DND-41 (cell line): ENCODE results near the gene AFAP1L1.

Source experiments
- ATAC-seq: fragments of 200-7000 bp; cut with Tn5 transposase; 3 replicates; pipeline ENCODE4 v1.9.1; 2021; ENCODE audit warnings: low read depth; ENCODE audit not compliant: insufficient read depth
- DNase-seq: peaks from one replicate; pipeline ENCODE4 v3.0.0-alpha.2; 2020
- H2AFZ ChIP-seq: 2 replicates; pipeline ENCODE4 v1.6.0; 2012; ENCODE audit warnings: low read depth, low read length
- H3K27ac ChIP-seq: 2 replicates; pipeline ENCODE4 v1.5.1; 2012; ENCODE audit warnings: low read length, inconsistent platforms
- H3K27me3 ChIP-seq: fragments of 200-600 bp; sonication (generic); 2 replicates; pipeline ENCODE4 v1.6.0; 2012; ENCODE audit warnings: low read length, mild to moderate bottlenecking, inconsistent platforms; ENCODE audit not compliant: insufficient read depth, poor library complexity
- H3K36me3 ChIP-seq: 2 replicates; pipeline ENCODE4 v1.5.1; 2012; ENCODE audit warnings: low read length, inconsistent platforms; ENCODE audit not compliant: insufficient read depth
- H3K4me1 ChIP-seq: 2 replicates; pipeline ENCODE4 v1.5.1; 2012; ENCODE audit warnings: mild to moderate bottlenecking, low read length; ENCODE audit not compliant: insufficient read depth
- H3K4me2 ChIP-seq: 2 replicates; pipeline ENCODE4 v1.6.0; 2012; ENCODE audit warnings: mild to moderate bottlenecking, moderate library complexity, low read length, inconsistent platforms; ENCODE audit not compliant: insufficient read depth
- H3K4me3 ChIP-seq, 2 experiments: fragments of 200-600 bp in 1 of 2; shearing (Covaris generic) in 1 of 2; 2 replicates each; pipeline ENCODE4 v1.5.1; 2012 to 2016; ENCODE audit warnings: inconsistent platforms in 2 of 2, low read length in 2 of 2, mild to moderate bottlenecking in 2 of 2, low read depth in 1 of 2, moderate library complexity in 1 of 2
- H3K79me2 ChIP-seq: 2 replicates; pipeline ENCODE4 v1.6.0; 2012; ENCODE audit warnings: low read length, inconsistent platforms; ENCODE audit not compliant: insufficient read depth
- H3K9ac ChIP-seq: 2 replicates; pipeline ENCODE4 v1.6.0; 2012; ENCODE audit warnings: low read depth, mild to moderate bottlenecking, inconsistent platforms, low read length, moderate library complexity
- H3K9me3 ChIP-seq: 2 replicates; pipeline ENCODE4 v1.5.1; 2012; ENCODE audit warnings: low read length, moderate library complexity, mild to moderate bottlenecking, inconsistent platforms; ENCODE audit not compliant: insufficient read depth, severe bottlenecking
- H4K20me1 ChIP-seq: 2 replicates; pipeline ENCODE4 v1.6.0; 2012; ENCODE audit warnings: low read length; ENCODE audit not compliant: insufficient read depth
- CTCF ChIP-seq: IDR thresholded peaks from 2 replicates; pipeline ENCODE4 v1.5.1; 2012; ENCODE audit warnings: borderline replicate concordance, low read length, moderate library complexity, mild to moderate bottlenecking; ENCODE audit not compliant: poor library complexity, severe bottlenecking; ENCODE audit errors: extremely low read depth
- EZH2 ChIP-seq: IDR thresholded peaks from 3 replicates; pipeline ENCODE4 v1.6.1; 2012; ENCODE audit warnings: borderline replicate concordance, low read depth, mild to moderate bottlenecking, moderate library complexity, low read length, inconsistent platforms; ENCODE audit not compliant: severe bottlenecking

Gene AFAP1L1

DNA sequence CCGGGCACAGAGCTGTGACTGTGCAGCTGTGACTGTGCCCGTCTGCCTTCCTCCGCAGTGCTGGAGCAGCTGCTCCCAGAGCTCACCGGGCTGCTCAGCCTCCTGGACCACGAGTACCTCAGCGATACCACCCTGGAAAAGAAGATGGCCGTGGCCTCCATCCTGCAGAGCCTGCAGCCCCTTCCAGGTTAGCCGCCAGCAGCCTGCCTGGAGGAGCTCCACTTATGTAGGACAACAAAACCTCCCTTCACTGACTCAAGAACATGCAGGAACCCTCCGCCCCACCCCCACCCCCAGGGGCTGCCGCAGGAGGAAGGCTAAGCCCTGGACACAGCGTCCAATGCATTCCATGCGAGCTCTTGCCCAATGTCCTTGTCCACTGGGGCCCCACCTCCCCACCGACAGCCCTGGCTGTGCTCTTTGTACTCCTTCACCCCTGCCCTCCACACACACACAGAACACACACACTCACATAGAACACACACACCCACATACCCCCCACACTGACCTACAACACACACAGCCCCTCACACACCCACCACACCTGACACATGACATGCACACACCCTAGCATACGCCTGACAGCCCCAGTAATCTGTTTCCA, 27.9 kb downstream of the AFAP1L1 start:
- no peaks in the 10 kb centered on the region for H4K20me1 ChIP-seq
- H3K4me1 ChIP-seq, result no peaks in the 10 kb centered on the region
- ATAC-seq (no peak), DNase-seq (no peak)
- no peaks in the 10 kb centered on the region for H3K79me2 ChIP-seq
- peaks cover 20% of the 10 kb centered on the region for H3K27me3 ChIP-seq
- H2AFZ ChIP-seq, result no peak overlapping the region
- TF ChIP-seq EZH2 (no peak), CTCF (no peak)
- H3K36me3 ChIP-seq, result no peaks in the 10 kb centered on the region
- H3K4me3 ChIP-seq, result no peak overlapping the region
- no peak overlapping the region for H3K27ac ChIP-seq
- H3K4me2 ChIP-seq, result no peak overlapping the region
- H3K9ac ChIP-seq, result no peak overlapping the region
- no peaks in the 10 kb centered on the region for H3K9me3 ChIP-seq

DNA sequence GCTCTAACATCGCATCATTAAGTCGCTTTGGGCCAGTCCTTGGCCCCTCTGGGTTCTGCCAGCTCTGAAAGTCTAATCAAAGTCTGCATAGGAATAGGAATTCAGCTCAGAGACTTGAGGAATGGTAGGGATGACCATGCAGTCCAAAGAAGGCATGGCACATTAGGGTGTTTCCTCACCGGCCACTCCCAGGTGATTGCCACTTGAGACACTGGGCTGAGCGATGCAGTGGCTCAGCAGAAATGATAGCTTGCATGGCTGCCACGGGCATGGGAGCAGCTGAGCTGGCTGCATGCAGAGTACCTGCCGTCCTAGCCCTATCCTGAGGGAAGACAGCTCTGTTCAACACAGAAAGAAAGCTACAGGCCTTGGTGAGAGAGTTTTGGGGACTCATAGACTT, 28.8 kb downstream of the AFAP1L1 start:
- peaks cover 11% of the 10 kb centered on the region for H3K27me3 ChIP-seq
- no peaks in the 10 kb centered on the region for H3K36me3 ChIP-seq
- no peaks in the 10 kb centered on the region for H3K4me1 ChIP-seq
- H3K9me3 ChIP-seq, result no peaks in the 10 kb centered on the region
- no peak for ATAC-seq
- H3K79me2 ChIP-seq, result no peaks in the 10 kb centered on the region
- no peak for DNase-seq
- TF ChIP-seq EZH2, result no peak
- TF ChIP-seq CTCF, result no peak
- H4K20me1 ChIP-seq, result no peaks in the 10 kb centered on the region
- no peak overlapping the region for H3K4me3 ChIP-seq
- no peak overlapping the region for H3K9ac ChIP-seq
- H3K27ac ChIP-seq, result no peak overlapping the region
- no peak overlapping the region for H2AFZ ChIP-seq
- H3K4me2 ChIP-seq, result no peak overlapping the region

GRCh38 chr5:149301049-149301743, 29.5 kb downstream of the AFAP1L1 start:
- H3K27ac ChIP-seq, result no peak overlapping the region
- peaks cover 5% of the 10 kb centered on the region for H3K27me3 ChIP-seq
- H2AFZ ChIP-seq, result no peak overlapping the region
- no peak for TF ChIP-seq EZH2
- TF ChIP-seq CTCF, result no peak
- no peaks in the 10 kb centered on the region for H3K36me3 ChIP-seq
- no peak overlapping the region for H3K4me2 ChIP-seq
- DNase-seq, result no peak
- H3K9me3 ChIP-seq, result no peaks in the 10 kb centered on the region
- H3K9ac ChIP-seq, result no peak overlapping the region
- H3K79me2 ChIP-seq, result no peaks in the 10 kb centered on the region
- H3K4me1 ChIP-seq, result no peaks in the 10 kb centered on the region
- H3K4me3 ChIP-seq, result no peak overlapping the region
- ATAC-seq, result no peak
- H4K20me1 ChIP-seq, result no peaks in the 10 kb centered on the region
